ENCODE data around the gene LDLRAD4. TPM values are rescaled to one million over a fixed set of nuclear protein-coding genes. Genes with fewer than 3 reads are reported as not detected.

LDLRAD4 gene
- total RNA-seq, 1 experiment from 2014 or later = not detected

DNA sequence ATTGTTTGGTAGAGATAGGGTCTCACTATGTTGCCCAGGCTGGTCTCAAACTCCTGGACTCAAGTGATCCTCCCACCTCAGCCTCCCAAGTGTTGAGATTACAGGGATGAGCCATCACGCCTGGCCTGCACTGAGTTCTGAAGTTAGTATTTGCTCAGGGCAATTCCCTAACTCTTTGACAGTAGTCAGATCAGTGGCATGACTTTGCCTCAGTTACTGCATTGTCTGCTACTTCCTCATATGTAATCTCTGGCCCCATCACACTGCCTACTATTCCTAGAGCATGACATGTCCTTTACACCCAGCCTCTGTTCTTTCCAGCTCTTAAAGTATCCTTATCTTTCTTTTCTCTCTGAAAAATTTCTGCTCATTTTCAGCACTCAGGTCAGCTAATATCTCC, 193.5 kb downstream of the LDLRAD4 start:
- ATAC-seq = no peak
- H4K20me1 ChIP-seq (ENCODE audit: low read length) = no peaks in the 10 kb centered on the region
- TF ChIP-seq EZH2 (IDR thresholded peaks at IDR 0.05; ENCODE audit: low read length, unreplicated experiment) (no peak), EZH2phosphoT487 (IDR thresholded peaks at IDR 0.05; ENCODE audit: borderline replicate concordance, low read length) (no peak)
- TF ChIP-seq, protein P1, sequence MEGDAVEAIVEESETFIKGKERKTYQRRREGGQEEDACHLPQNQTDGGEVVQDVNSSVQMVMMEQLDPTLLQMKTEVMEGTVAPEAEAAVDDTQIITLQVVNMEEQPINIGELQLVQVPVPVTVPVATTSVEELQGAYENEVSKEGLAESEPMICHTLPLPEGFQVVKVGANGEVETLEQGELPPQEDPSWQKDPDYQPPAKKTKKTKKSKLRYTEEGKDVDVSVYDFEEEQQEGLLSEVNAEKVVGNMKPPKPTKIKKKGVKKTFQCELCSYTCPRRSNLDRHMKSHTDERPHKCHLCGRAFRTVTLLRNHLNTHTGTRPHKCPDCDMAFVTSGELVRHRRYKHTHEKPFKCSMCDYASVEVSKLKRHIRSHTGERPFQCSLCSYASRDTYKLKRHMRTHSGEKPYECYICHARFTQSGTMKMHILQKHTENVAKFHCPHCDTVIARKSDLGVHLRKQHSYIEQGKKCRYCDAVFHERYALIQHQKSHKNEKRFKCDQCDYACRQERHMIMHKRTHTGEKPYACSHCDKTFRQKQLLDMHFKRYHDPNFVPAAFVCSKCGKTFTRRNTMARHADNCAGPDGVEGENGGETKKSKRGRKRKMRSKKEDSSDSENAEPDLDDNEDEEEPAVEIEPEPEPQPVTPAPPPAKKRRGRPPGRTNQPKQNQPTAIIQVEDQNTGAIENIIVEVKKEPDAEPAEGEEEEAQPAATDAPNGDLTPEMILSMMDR (conservative IDR thresholded peaks at IDR 0.05; ENCODE audit: low read depth, low read length) = no peak
- BruUV-seq (replicated peaks) = no TSS peak
- H3K36me3 ChIP-seq (ENCODE audit: low read depth, low read length) = no peaks in the 10 kb centered on the region
- H3K4me3 ChIP-seq (ENCODE audit: low read length) = no peak overlapping the region
- H3K27ac ChIP-seq (ENCODE audit: low read length) = no peak overlapping the region
- H3K9ac ChIP-seq (ENCODE audit: low read length) = no peak overlapping the region
- intact Hi-C loops (cut with micrococcal nuclease) = no loop called here
- H3F3A ChIP-seq (ENCODE audit: low read length, unreplicated experiment) = no peaks in the 10 kb centered on the region
- ChIA-PET CTCF (no interaction called here), POLR2A (ENCODE audit: unreplicated experiment) (no interaction called here)
- no peak for DNase-seq
- no peak overlapping the region for H2AFZ ChIP-seq (ENCODE audit: low read length)
- peaks cover 41% of the 10 kb centered on the region for H3K27me3 ChIP-seq (ENCODE audit: low read length)
- H3K9me2 ChIP-seq (replicated peaks; ENCODE audit: low read length) = no peaks in the 10 kb centered on the region
- no peak overlapping the region for H3K4me2 ChIP-seq (ENCODE audit: low read length)
- H3K9me3 ChIP-seq (ENCODE audit: low read length) = no peaks in the 10 kb centered on the region
- H3K4me1 ChIP-seq (ENCODE audit: insufficient read depth, low read length) = no peaks in the 10 kb centered on the region
- no peaks in the 10 kb centered on the region for H3K79me2 ChIP-seq (ENCODE audit: low read length)

DNA sequence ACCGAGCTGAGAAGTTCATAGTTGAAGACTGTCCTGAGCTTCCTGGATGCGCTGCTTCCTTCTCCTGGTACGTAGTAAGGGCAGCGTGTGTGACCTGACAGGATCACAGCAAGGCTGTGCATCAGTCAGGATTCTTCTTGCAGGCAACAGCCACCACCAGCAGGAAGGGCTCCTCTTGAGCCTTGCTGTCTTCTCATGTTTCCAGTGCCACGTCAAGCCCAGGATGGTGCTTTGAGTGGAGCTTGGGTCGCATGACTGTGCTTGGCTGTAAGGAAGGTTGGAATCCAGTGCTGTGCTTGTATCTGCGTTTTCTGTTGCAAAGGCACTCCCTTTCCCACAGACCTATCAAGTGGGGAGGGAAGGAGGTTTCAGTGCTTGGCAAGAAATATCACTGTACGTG, 194.3 kb downstream of the LDLRAD4 start:
- H2AFZ ChIP-seq (ENCODE audit: low read length) = no peak overlapping the region
- H3K36me3 ChIP-seq (ENCODE audit: low read depth, low read length) = no peaks in the 10 kb centered on the region
- no peak for DNase-seq
- no peaks in the 10 kb centered on the region for H3K9me2 ChIP-seq (replicated peaks; ENCODE audit: low read length)
- ChIA-PET CTCF (no interaction called here), POLR2A (ENCODE audit: unreplicated experiment) (no interaction called here)
- no peak for TF ChIP-seq EZH2 (IDR thresholded peaks at IDR 0.05; ENCODE audit: low read length, unreplicated experiment)
- TF ChIP-seq, protein P1 (conservative IDR thresholded peaks at IDR 0.05; ENCODE audit: low read depth, low read length) = no peak
- TF ChIP-seq EZH2phosphoT487 (IDR thresholded peaks at IDR 0.05; ENCODE audit: borderline replicate concordance, low read length) = no peak
- H3K27me3 ChIP-seq (ENCODE audit: low read length) = peaks cover 41% of the 10 kb centered on the region
- BruUV-seq (replicated peaks) = no TSS peak
- H4K20me1 ChIP-seq (ENCODE audit: low read length) = no peaks in the 10 kb centered on the region
- H3K9ac ChIP-seq (ENCODE audit: low read length) = no peak overlapping the region
- no peak overlapping the region for H3K4me3 ChIP-seq (ENCODE audit: low read length)
- no peak overlapping the region for H3K4me2 ChIP-seq (ENCODE audit: low read length)
- ATAC-seq = no peak
- H3K79me2 ChIP-seq (ENCODE audit: low read length) = no peaks in the 10 kb centered on the region
- no peak overlapping the region for H3K27ac ChIP-seq (ENCODE audit: low read length)
- intact Hi-C loops (cut with micrococcal nuclease) = no loop called here
- H3K9me3 ChIP-seq (ENCODE audit: low read length) = no peaks in the 10 kb centered on the region
- H3F3A ChIP-seq (ENCODE audit: low read length, unreplicated experiment) = no peaks in the 10 kb centered on the region
- H3K4me1 ChIP-seq (ENCODE audit: insufficient read depth, low read length) = no peaks in the 10 kb centered on the region

DNA sequence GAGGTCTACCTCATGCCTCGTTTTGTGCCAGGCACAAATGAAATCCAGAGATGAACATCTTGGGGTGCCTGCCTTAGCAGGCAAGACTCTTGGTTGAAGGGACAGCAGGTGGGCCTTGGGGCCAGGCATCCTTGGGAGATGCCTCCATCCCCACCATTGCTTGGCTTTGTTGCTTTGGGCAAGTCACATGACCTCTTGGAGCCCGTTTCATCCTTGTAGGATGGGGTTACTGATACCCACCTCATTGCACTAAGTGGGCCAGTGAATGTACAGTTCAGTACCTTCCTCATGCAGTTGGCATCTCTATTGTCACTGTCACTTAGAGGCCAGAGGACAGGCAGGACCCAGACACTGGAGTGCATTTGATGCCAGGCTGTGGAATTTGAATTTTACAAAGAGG, 195.5 kb downstream of the LDLRAD4 start:
- Histone ChIP-seq H3K36me3 (ENCODE audit: low read depth, low read length) (no peaks in the 10 kb centered on the region), H3F3A (ENCODE audit: low read length, unreplicated experiment) (no peaks in the 10 kb centered on the region), H3K27ac (ENCODE audit: low read length) (no peak overlapping the region), H3K9ac (ENCODE audit: low read length) (no peak overlapping the region), H3K4me1 (ENCODE audit: insufficient read depth, low read length) (peaks cover 5% of the 10 kb centered on the region; the same call in 1 of the 2 replicates), H3K9me3 (ENCODE audit: low read length) (no peaks in the 10 kb centered on the region), H2AFZ (ENCODE audit: low read length) (no peak overlapping the region), H3K4me2 (ENCODE audit: low read length) (no peak overlapping the region), H4K20me1 (ENCODE audit: low read length) (no peaks in the 10 kb centered on the region), H3K9me2 (replicated peaks; ENCODE audit: low read length) (no peaks in the 10 kb centered on the region), H3K27me3 (ENCODE audit: low read length) (peaks cover 41% of the 10 kb centered on the region), H3K79me2 (ENCODE audit: low read length) (no peaks in the 10 kb centered on the region), H3K4me3 (ENCODE audit: low read length) (no peak overlapping the region)
- no TSS peak for BruUV-seq (replicated peaks)
- TF ChIP-seq EZH2 (IDR thresholded peaks at IDR 0.05; ENCODE audit: low read length, unreplicated experiment) (no peak), EZH2phosphoT487 (IDR thresholded peaks at IDR 0.05; ENCODE audit: borderline replicate concordance, low read length) (no peak)
- TF ChIP-seq, protein P1 (conservative IDR thresholded peaks at IDR 0.05; ENCODE audit: low read depth, low read length) = no peak
- POLR2A ChIA-PET (ENCODE audit: unreplicated experiment) = no interaction called here
- intact Hi-C loops (cut with micrococcal nuclease) = no loop called here
- DNase-seq = no peak
- CTCF ChIA-PET = no interaction called here
- no peak for ATAC-seq
